AG04450 (cell line): ENCODE results near the gene WDR81. TPM values are rescaled to one million over a fixed set of nuclear protein-coding genes. Genes with fewer than 3 reads are reported as not detected.

ENCODE experiments used
- CTCF ChIA-PET: fragments of 300-600, 350-600 bp; formaldehyde crosslinking; extraction: SDS; loops from one replicate; lab custom pipeline; 2022; ENCODE audit warnings: antibody characterized with exemption, inconsistent platforms; lab: Charles Lee
- POLR2A ChIA-PET: fragments of 350-600 bp; formaldehyde crosslinking; extraction: SDS; loops from one replicate; lab custom pipeline; 2021; ENCODE audit warnings: antibody characterized with exemption, inconsistent platforms; lab: Yijun Ruan, JAX
- DNase-seq: peaks from one replicate; pipeline ENCODE4 v3.0.0-alpha.2; 2011; ENCODE audit warnings: low read depth, low spot score
- H3K27ac ChIP-seq: one replicate; pipeline ENCODE4 v1.5.1; 2012; ENCODE audit warnings: low read depth, low read length, control low read depth
- H3K27me3 ChIP-seq: one replicate; pipeline ENCODE4 v1.6.0; 2012; ENCODE audit warnings: low read length; ENCODE audit not compliant: control insufficient read depth, insufficient read depth
- H3K4me3 ChIP-seq: 2 replicates; pipeline ENCODE4 v1.5.1; 2011; ENCODE audit warnings: mild to moderate bottlenecking, low read depth, low read length, control low read depth
- H3K9me3 ChIP-seq: 2 replicates; pipeline ENCODE4 v1.5.1; 2012; ENCODE audit warnings: low read length; ENCODE audit not compliant: control insufficient read depth, insufficient read depth
- CTCF ChIP-seq: IDR thresholded peaks from 2 replicates; pipeline ENCODE4 v1.5.1; 2011; ENCODE audit warnings: low read depth, low read length, control low read depth, inconsistent platforms
- polyA plus RNA-seq: library from polyadenylated mRNA; depleted of rRNA; stranded (reverse); fragments of >200 nt; gene quantifications from 2 replicates; pipeline ENCODE4 v1.2.3, GENCODE V29; 2011

WDR81 gene
- polyA plus RNA-seq, 1 experiment, result 2.9 TPM

DNA sequence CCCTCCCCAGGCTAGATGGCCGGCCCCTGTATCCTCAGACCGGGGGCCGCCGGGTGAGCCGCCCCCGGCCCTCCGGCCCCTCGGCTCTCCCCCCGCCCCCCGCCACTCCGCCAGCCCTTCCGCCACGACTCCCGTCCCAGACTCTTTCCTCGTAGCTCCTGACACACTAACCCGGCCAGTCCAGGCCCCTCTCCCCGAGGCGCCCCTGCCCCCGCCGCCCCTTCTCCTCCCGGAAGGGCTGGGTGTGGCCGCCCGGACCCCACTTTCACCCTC, 8.8 kb upstream of the WDR81 start:
- H3K27me3 ChIP-seq, result no peaks in the 10 kb centered on the region
- H3K4me3 ChIP-seq, result peak overlapping the region; percentile 92
- no peaks in the 10 kb centered on the region; the same call in 1 of the 2 replicates for H3K9me3 ChIP-seq
- no peak for DNase-seq
- ChIA-PET POLR2A (interaction anchor here (0.7 to 5.5 kb wide), 18 partner anchors 9 to 620 kb away, joined by 3 to 52 read pairs (median 12); partner anchors contain the start of genes PRPF8, RILP, SERPINF1 and SERPINF2), CTCF (interaction anchor here (1.5 to 7.1 kb wide), 2 partner anchors 47 to 67 kb away, joined by 6 to 89 read pairs; no protein-coding TSS in a partner anchor)
- TF ChIP-seq CTCF, result no peak
- H3K27ac ChIP-seq, result peak overlapping the region; percentile 97

- peak; percentile 19; the same call in 1 of the 2 replicates for TF ChIP-seq CTCF
- peak; percentile 100 for DNase-seq
- Histone ChIP-seq H3K4me3 (peak overlapping the region; percentile 92), H3K27me3 (no peaks in the 10 kb centered on the region), H3K27ac (peak overlapping the region; percentile 100), H3K9me3 (no peaks in the 10 kb centered on the region; the same call in 1 of the 2 replicates)
- CTCF ChIA-PET, result interaction anchor here (0.7 to 7.1 kb wide), 7 partner anchors 15 to 192 kb away, joined by 3 to 89 read pairs (median 4); no protein-coding TSS in a partner anchor
- POLR2A ChIA-PET, result interaction anchor here (0.6 to 5.5 kb wide), 36 partner anchors 9 to 619 kb away, joined by 3 to 52 read pairs (median 6); partner anchors contain the start of genes DPH1, INPP5K, PITPNA and PRPF8
Measured at GRCh38 chr17:1716076-1716911, 8.2 kb upstream of the WDR81 start.

- H3K4me3 ChIP-seq, result peak overlapping the region; percentile 82
- peak; percentile 99 for DNase-seq
- H3K27me3 ChIP-seq, result no peaks in the 10 kb centered on the region
- ChIA-PET CTCF (interaction anchor here (0.7 to 7.1 kb wide), 7 partner anchors 16 to 192 kb away, joined by 3 to 89 read pairs (median 4); no protein-coding TSS in a partner anchor), POLR2A (interaction anchor here (0.5 to 5.5 kb wide), 31 partner anchors 8 to 312 kb away, joined by 3 to 52 read pairs (median 6); partner anchors contain the start of genes DPH1, INPP5K, PITPNA and PRPF8)
- no peak for TF ChIP-seq CTCF
- H3K27ac ChIP-seq, result peak overlapping the region; percentile 100
- no peaks in the 10 kb centered on the region; the same call in 1 of the 2 replicates for H3K9me3 ChIP-seq
Measured at GRCh38 chr17:1716912-1717695, 7.4 kb upstream of the WDR81 start.

DNA sequence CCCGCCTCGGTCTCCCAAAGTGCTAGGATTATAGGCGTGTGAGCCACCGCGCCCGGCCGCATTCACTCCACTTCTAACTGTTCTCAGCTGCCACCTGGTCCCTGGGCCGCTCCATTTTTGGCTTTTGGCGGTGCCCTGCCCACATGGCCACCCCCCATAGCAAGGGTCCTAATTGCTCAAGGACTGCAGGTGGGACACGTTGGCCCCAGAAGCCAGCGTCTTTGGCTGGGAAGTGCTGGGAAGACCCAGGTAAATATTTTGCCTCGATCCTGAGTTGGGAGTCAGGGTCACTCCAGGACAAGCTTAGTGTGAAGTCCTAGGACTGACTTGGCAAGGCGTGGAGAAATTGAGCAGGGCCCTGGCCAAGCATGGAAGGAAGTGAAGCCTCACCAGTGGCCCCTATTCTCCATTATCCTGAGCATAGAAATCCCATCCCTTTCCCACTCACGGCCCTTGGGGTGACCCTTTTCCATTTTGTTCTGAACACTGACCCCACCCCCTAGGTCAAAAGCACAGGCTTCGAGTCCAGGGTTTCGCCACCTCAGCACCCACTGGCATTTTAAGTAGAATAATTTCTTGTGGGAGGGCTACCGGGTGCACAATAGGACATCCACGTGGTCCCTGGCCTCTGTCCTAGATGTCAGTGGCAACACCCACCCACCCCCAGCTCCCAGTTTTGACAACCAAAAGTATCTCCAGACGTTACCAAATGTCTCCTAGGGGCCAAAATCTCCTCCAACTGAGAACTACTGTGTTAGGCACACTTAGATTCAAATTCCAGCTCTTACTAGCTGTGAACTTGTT, 5.9 kb upstream of the WDR81 start:
- CTCF ChIA-PET, result interaction anchor here (0.8 to 7.1 kb wide), 3 partner anchors 44 to 145 kb away, joined by 3 to 89 read pairs (median 3); no protein-coding TSS in a partner anchor
- no peaks in the 10 kb centered on the region for H3K27me3 ChIP-seq
- DNase-seq, result no peak
- no peak for TF ChIP-seq CTCF
- H3K4me3 ChIP-seq, result no peak overlapping the region
- H3K9me3 ChIP-seq, result no peaks in the 10 kb centered on the region; the same call in 1 of the 2 replicates
- peak overlapping the region; percentile 100 for H3K27ac ChIP-seq
- POLR2A ChIA-PET, result interaction anchor here (1.0 to 4.5 kb wide), 2 partner anchors 49 to 111 kb away, joined by 4 to 52 read pairs; partner anchors contain the start of genes RPA1 and SMYD4
